ENCODE results near the gene BACE1. TPM values are rescaled to one million over a fixed set of nuclear protein-coding genes. Genes with fewer than 3 reads are reported as not detected.

The BACE1 gene
- total and polyA plus RNA-seq, 2 of the 13 experiments (the other 11 are each of a cell fraction or from before 2014, with no cell fraction given), result 7.5 to 17.9 TPM

DNA sequence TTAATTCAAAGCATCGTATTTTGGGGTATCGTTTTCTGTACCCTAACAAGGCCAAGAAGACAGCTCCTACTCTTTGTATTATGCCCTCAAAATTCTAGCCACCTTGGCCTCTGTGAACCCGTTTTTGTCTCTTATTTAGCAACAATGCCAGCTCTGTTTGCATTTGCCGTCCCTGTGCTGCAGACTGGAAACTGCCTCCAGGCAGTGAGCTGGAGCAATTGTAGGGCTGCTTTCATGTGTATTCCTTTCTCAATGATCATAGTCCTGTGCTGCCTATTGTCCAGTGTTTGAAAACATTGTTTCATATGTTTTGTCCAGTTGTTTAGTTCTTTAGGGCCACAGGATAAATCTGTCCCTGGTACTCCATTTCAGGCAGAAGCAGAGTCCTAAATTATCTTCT, 44.8 kb downstream of the BACE1 start:
- no peaks in the 10 kb centered on the region for H3K27me3 ChIP-seq (ENCODE audit: control insufficient read depth in 1 of 2, insufficient read depth in 2 of 2, low read length in 2 of 2)
- intact Hi-C loops (cut with micrococcal nuclease; ENCODE audit: unreplicated experiment), result loop anchor here (5.0 kb wide), 1 partner anchor 46 kb away; the partner anchor contains the start of gene BACE1
- no peak overlapping the region for H2AFZ ChIP-seq (ENCODE audit: low read length)
- H3K4me3 ChIP-seq (replicated peaks in 1 of 3; ENCODE audit: insufficient read depth in 1 of 3, low read depth in 2 of 3, low read length in 3 of 3), result no peak overlapping the region
- peaks cover 20% of the 10 kb centered on the region for H3K4me1 ChIP-seq (ENCODE audit: insufficient read depth, low read length)
- in situ Hi-C loops (cut with HindIII; ENCODE audit: extremely low pct_ligation_motif_present, low pct_unique_long_range_greater_than_20kb), result no loop called here
- no peaks in the 10 kb centered on the region for H3K9me3 ChIP-seq (ENCODE audit: low read length)
- no peaks in the 10 kb centered on the region for H3K79me2 ChIP-seq (ENCODE audit: insufficient read depth, low read length)
- ATAC-seq (peak; percentile 90), FAIRE-seq (peak; percentile 39), DNase-seq (ENCODE audit: low spot score) (peak; percentile 44)
- no peak overlapping the region for H3K9ac ChIP-seq (ENCODE audit: insufficient read depth, low read depth, low read length)
- H3K27ac ChIP-seq (ENCODE audit: extremely low read length, insufficient read depth, low read length), result peak overlapping the region; percentile 40
- peaks cover 2 to 7% of the 10 kb centered on the region in 2 experiments; a peak in 1 of 5 replicates for H3K36me3 ChIP-seq (replicated peaks in 1 of 2; ENCODE audit: control insufficient read depth in 1 of 2, insufficient read depth in 2 of 2, low read length in 2 of 2)
- no peaks in the 10 kb centered on the region for H4K20me1 ChIP-seq (ENCODE audit: insufficient read depth, low read length)
- CTCF ChIA-PET (ENCODE audit: low intra/inter-chr PET ratio, low total read pairs), result no interaction called here
- BruUV-seq (replicated peaks), result no TSS peak
- 37% methylated on average over 4 of the region's 4 CpGs for WGBS (ENCODE audit: low lambda C conversion rate)
- POLR2A ChIA-PET, result no interaction called here
- H3K4me2 ChIP-seq (ENCODE audit: low read depth, low read length), result no peak overlapping the region
- TF ChIP-seq SMARCE1 (IDR thresholded peaks at IDR 0.05; ENCODE audit: borderline replicate concordance) (no peak), KIAA2018 (CRISPR knock-in tag; IDR thresholded peaks at IDR 0.05; ENCODE audit: borderline replicate concordance) (no peak), YY1 (IDR thresholded peaks at IDR 0.05; ENCODE audit: insufficient read depth, insufficient replicate concordance, low read depth, low read length) (no peak), RARA (CRISPR knock-in tag; IDR thresholded peaks at IDR 0.05) (0 out of 2 replicates have a peak, but pooled peaks have one; percentile 31), NFKBIZ (CRISPR knock-in tag; IDR thresholded peaks at IDR 0.05) (no peak), PHF20 (CRISPR knock-in tag; IDR thresholded peaks at IDR 0.05) (no peak), SOX5 (CRISPR knock-in tag; IDR thresholded peaks at IDR 0.05; ENCODE audit: borderline replicate concordance) (peak; percentile 79), SOX13 (IDR thresholded peaks at IDR 0.05) (peak; percentile 61; the same call in 1 of the 2 replicates), SOX13 (CRISPR knock-in tag; conservative IDR thresholded peaks at IDR 0.05 in 1 of 2, IDR thresholded peaks at IDR 0.05 in 1 of 2) (peak in 1 of 2 experiments; percentile 91; a peak in 2 of 4 replicates), ZNF143 (CRISPR knock-in tag; IDR thresholded peaks at IDR 0.05) (no peak), MTA1 (CRISPR knock-in tag; IDR thresholded peaks at IDR 0.05; ENCODE audit: borderline replicate concordance) (no peak), MLLT10 (CRISPR knock-in tag; IDR thresholded peaks at IDR 0.05) (no peak)
- TF ChIP-seq, protein P1, sequence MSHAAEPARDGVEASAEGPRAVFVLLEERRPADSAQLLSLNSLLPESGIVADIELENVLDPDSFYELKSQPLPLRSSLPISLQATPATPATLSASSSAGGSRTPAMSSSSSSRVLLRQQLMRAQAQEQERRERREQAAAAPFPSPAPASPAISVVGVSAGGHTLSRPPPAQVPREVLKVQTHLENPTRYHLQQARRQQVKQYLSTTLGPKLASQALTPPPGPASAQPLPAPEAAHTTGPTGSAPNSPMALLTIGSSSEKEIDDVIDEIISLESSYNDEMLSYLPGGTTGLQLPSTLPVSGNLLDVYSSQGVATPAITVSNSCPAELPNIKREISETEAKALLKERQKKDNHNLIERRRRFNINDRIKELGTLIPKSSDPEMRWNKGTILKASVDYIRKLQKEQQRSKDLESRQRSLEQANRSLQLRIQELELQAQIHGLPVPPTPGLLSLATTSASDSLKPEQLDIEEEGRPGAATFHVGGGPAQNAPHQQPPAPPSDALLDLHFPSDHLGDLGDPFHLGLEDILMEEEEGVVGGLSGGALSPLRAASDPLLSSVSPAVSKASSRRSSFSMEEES (CRISPR knock-in tag; IDR thresholded peaks at IDR 0.05), result no peak
- TF ChIP-seq, protein P2, sequence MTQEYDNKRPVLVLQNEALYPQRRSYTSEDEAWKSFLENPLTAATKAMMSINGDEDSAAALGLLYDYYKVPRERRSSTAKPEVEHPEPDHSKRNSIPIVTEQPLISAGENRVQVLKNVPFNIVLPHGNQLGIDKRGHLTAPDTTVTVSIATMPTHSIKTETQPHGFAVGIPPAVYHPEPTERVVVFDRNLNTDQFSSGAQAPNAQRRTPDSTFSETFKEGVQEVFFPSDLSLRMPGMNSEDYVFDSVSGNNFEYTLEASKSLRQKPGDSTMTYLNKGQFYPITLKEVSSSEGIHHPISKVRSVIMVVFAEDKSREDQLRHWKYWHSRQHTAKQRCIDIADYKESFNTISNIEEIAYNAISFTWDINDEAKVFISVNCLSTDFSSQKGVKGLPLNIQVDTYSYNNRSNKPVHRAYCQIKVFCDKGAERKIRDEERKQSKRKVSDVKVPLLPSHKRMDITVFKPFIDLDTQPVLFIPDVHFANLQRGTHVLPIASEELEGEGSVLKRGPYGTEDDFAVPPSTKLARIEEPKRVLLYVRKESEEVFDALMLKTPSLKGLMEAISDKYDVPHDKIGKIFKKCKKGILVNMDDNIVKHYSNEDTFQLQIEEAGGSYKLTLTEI (CRISPR knock-in tag; conservative IDR thresholded peaks at IDR 0.05), result no peak
